Tibial artery (tissue), 4 donors: Measurements from ENCODE around the gene CTCF.

Experiments
- DNase-seq, 2 donors: peaks; one replicate each; pipeline ENCODE4 v3.0.0-alpha.2; 2019
- H3K27ac ChIP-seq, 2 donors: fragments of 200-600 bp; sonication (generic) in 1 of 2; 1 replicate in 1 of 2; 2 replicates in 1 of 2; pipeline ENCODE4 v1.5.1; 2018 to 2019; ENCODE audit warnings: mild to moderate bottlenecking in 1 of 2
- H3K27me3 ChIP-seq, 2 donors: fragments of 200-600 bp; sonication (generic) in 1 of 2; one replicate each; pipeline versions ENCODE4 v1.5.1 to v1.6.0; 2016 to 2019
- H3K36me3 ChIP-seq, 3 donors: fragments of 200-600 bp; sonication (generic) in 2 of 3; one replicate each; pipeline ENCODE4 v1.5.1; 2016 to 2019; ENCODE audit warnings: mild to moderate bottlenecking in 2 of 3
- H3K4me1 ChIP-seq, 4 donors: fragments of 200-600 bp; sonication (generic) in 2 of 4; 1 replicate in 3 of 4; 2 replicates in 1 of 4; pipeline ENCODE4 v1.5.1; 2016 to 2019
- H3K4me3 ChIP-seq, 2 donors: fragments of 200-600 bp; sonication (generic) in 1 of 2; 1 replicate in 1 of 2; 2 replicates in 1 of 2; pipeline ENCODE4 v1.5.1; 2018 to 2019; ENCODE audit warnings: mild to moderate bottlenecking in 2 of 2
- H3K9me3 ChIP-seq, 3 donors: fragments of 200-600 bp; sonication (generic) in 1 of 3; one replicate each; pipeline ENCODE4 v1.5.1; 2016 to 2019
- CTCF ChIP-seq, 2 experiments: fragments of 200-600 bp in 1 of 2; fragments of 450-650 bp in 1 of 2; IDR thresholded peaks; one replicate each; pipeline ENCODE4 v1.5.1; 2017 to 2019; ENCODE audit warnings: antibody characterized with exemption in 2 of 2, mild to moderate bottlenecking in 1 of 2, moderate library complexity in 1 of 2
- intact Hi-C: fragments of 100-400 bp; cut with DNase I; formaldehyde crosslinking; loops from one replicate; pipeline ENCODE4 v1.15.0; 2023; ENCODE audit warnings: low total_unique reads

Gene CTCF

GRCh38 chr16:67637625-67638024, 75.3 kb downstream of the CTCF start:
- no peak for TF ChIP-seq CTCF (IDR thresholded peaks at IDR 0.05)
- intact Hi-C loops, result no loop called here
- Histone ChIP-seq H3K4me3 (no peak overlapping the region), H3K4me1 (peaks cover 3 to 11% (median 9%) of the 10 kb centered on the region in 4 donors), H3K27me3 (no peaks in the 10 kb centered on the region), H3K9me3 (no peaks in the 10 kb centered on the region), H3K27ac (no peak overlapping the region), H3K36me3 (peaks cover 54 to 73% (median 55%) of the 10 kb centered on the region in 3 donors)
- DNase-seq, result no peak

- Histone ChIP-seq H3K4me3 (no peak overlapping the region), H3K27me3 (peaks cover 7 to 27% of the 10 kb centered on the region in 2 donors), H3K36me3 (peaks cover 19 to 30% (median 27%) of the 10 kb centered on the region in 3 donors), H3K27ac (peak overlapping the region in 1 of 2 donors; percentile 20), H3K4me1 (peaks cover 3 to 23% (median 17%) of the 10 kb centered on the region in 4 donors), H3K9me3 (no peaks in the 10 kb centered on the region)
- DNase-seq, result peak; percentile 61 to 92
- intact Hi-C loops, result no loop called here
- TF ChIP-seq CTCF (IDR thresholded peaks at IDR 0.05), result no peak
Measured at GRCh38 chr16:67641779-67642708, 79.7 kb downstream of the CTCF start.

- Histone ChIP-seq H3K4me1 (peaks cover 3 to 30% (median 21%) of the 10 kb centered on the region in 4 donors), H3K9me3 (no peaks in the 10 kb centered on the region), H3K27me3 (peaks cover 7 to 47% of the 10 kb centered on the region in 2 donors), H3K4me3 (no peak overlapping the region), H3K36me3 (peaks cover under 1 to 10% (median 7%) of the 10 kb centered on the region in 3 donors), H3K27ac (no peak overlapping the region)
- no peak for TF ChIP-seq CTCF (IDR thresholded peaks at IDR 0.05)
- DNase-seq, result no peak
- intact Hi-C loops, result no loop called here
Measured at GRCh38 chr16:67644038-67644437, 81.7 kb downstream of the CTCF start.

GRCh38 chr16:67645397-67646121, 83.2 kb downstream of the CTCF start:
- no peak for TF ChIP-seq CTCF (IDR thresholded peaks at IDR 0.05)
- no peak overlapping the region for H3K27ac ChIP-seq
- intact Hi-C loops, result no loop called here
- H3K36me3 ChIP-seq, result no peaks in the 10 kb centered on the region
- peaks cover 7 to 62% of the 10 kb centered on the region in 2 donors for H3K27me3 ChIP-seq
- H3K4me1 ChIP-seq, result peaks cover 3 to 39% (median 24%) of the 10 kb centered on the region in 4 donors
- peak overlapping the region in 1 of 2 donors; percentile 29 for H3K4me3 ChIP-seq
- no peak for DNase-seq
- H3K9me3 ChIP-seq, result no peaks in the 10 kb centered on the region

GRCh38 chr16:67647111-67647651, 84.9 kb downstream of the CTCF start:
- H3K4me1 ChIP-seq, result peaks cover 3 to 32% (median 18%) of the 10 kb centered on the region in 4 donors

More at GRCh38 chr16:67647111-67647651, 84.9 kb downstream of the CTCF start:
- no peak for TF ChIP-seq CTCF (IDR thresholded peaks at IDR 0.05)
- intact Hi-C loops, result no loop called here
- no peaks in the 10 kb centered on the region for H3K36me3 ChIP-seq
- no peak overlapping the region for H3K4me3 ChIP-seq
- DNase-seq, result no peak
- H3K27me3 ChIP-seq, result peaks cover 7 to 79% of the 10 kb centered on the region in 2 donors
- no peaks in the 10 kb centered on the region for H3K9me3 ChIP-seq
- H3K27ac ChIP-seq, result no peak overlapping the region
